A549 (cell line): ENCODE data around the gene GSG1L.

Experiments used
- GATA3 ChIP-seq: IDR thresholded peaks from 2 replicates; pipeline ENCODE4 v1.6.1; 2012; ENCODE audit warnings: borderline replicate concordance
- JUNB ChIP-seq: fragments of >200 bp; sonication (Bioruptor Twin); formaldehyde crosslinking; IDR thresholded peaks from 2 replicates; pipeline ENCODE4 v1.6.1; 2016
- POLR2A ChIP-seq: IDR thresholded peaks from 2 replicates; pipeline ENCODE4 v1.6.1; 2012; ENCODE audit warnings: mild to moderate bottlenecking, low read length
- SMC3 ChIP-seq: fragments of >200 bp; sonication (Bioruptor Twin); formaldehyde crosslinking; IDR thresholded peaks from 3 replicates; pipeline ENCODE4 v1.6.1; 2018; ENCODE audit warnings: inconsistent platforms
- SREBF2 ChIP-seq: fragments of 450-650 bp; IDR thresholded peaks from 2 replicates; pipeline ENCODE4 v1.6.1; 2014; ENCODE audit warnings: mild to moderate bottlenecking, moderate library complexity
- TF ChIP-seq, protein P1 (sequence below): fragments of >200 bp; sonication (Bioruptor Twin); formaldehyde crosslinking; IDR thresholded peaks from 3 replicates; pipeline ENCODE4 v1.5.1; 2016

DNA sequence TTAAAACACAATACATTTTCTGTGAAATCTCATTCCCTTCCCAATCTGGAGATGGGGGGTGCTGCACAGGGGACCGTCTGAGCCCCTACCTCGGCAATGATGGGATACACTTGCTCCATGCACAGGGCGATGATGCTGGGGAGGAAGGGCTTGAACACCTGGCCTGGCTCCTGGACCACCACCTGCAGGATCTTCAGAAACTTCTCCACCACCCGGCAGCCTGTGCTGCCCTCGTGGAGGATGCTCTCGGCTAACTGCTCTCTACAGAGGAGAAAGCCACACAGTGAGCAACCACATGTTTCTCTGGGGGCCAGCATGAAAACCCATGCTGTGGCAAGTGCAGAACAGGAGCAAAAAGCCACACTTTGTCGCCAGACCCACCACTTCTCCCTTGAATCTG lies 42.4 kb upstream of the GSG1L start:
- TF ChIP-seq GATA3: no peak
- TF ChIP-seq POLR2A: no peak
- no peak for TF ChIP-seq JUNB
- no peak for TF ChIP-seq SREBF2
- no peak for TF ChIP-seq SMC3
- TF ChIP-seq, protein P1, sequence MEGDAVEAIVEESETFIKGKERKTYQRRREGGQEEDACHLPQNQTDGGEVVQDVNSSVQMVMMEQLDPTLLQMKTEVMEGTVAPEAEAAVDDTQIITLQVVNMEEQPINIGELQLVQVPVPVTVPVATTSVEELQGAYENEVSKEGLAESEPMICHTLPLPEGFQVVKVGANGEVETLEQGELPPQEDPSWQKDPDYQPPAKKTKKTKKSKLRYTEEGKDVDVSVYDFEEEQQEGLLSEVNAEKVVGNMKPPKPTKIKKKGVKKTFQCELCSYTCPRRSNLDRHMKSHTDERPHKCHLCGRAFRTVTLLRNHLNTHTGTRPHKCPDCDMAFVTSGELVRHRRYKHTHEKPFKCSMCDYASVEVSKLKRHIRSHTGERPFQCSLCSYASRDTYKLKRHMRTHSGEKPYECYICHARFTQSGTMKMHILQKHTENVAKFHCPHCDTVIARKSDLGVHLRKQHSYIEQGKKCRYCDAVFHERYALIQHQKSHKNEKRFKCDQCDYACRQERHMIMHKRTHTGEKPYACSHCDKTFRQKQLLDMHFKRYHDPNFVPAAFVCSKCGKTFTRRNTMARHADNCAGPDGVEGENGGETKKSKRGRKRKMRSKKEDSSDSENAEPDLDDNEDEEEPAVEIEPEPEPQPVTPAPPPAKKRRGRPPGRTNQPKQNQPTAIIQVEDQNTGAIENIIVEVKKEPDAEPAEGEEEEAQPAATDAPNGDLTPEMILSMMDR: no peak
